HepG2 (cell line): ENCODE results near the gene CDKN2A. TPM values are rescaled to one million over a fixed set of nuclear protein-coding genes. Genes with fewer than 3 reads are reported as not detected.

Experiments used
- FOXM1 ChIP-seq: sonication (generic); formaldehyde crosslinking; IDR thresholded peaks from 2 replicates; pipeline ENCODE4 v1.5.0; 2020; ENCODE audit warnings: missing genetic modification reagents
- HMG20B ChIP-seq: conservative IDR thresholded peaks from 2 replicates; pipeline ENCODE4 v1.6.1; 2016; ENCODE audit warnings: missing genetic modification reagents, missing compliant biosample characterization
- IRF1 ChIP-seq: sonication (generic); formaldehyde crosslinking; IDR thresholded peaks from 2 replicates; pipeline ENCODE4 v1.4.0; 2020; ENCODE audit warnings: low read depth, mild to moderate bottlenecking, missing genetic modification reagents
- RARG ChIP-seq: sonication (generic); formaldehyde crosslinking; IDR thresholded peaks from 2 replicates; pipeline ENCODE4 v1.4.0; 2020; ENCODE audit warnings: low read depth, mild to moderate bottlenecking, missing genetic modification reagents
- SMAD9 ChIP-seq: sonication (generic); formaldehyde crosslinking; IDR thresholded peaks from 2 replicates; pipeline ENCODE4 v1.5.1; 2020; ENCODE audit warnings: mild to moderate bottlenecking, missing genetic modification reagents
- TRIM24 ChIP-seq: sonication (generic); formaldehyde crosslinking; IDR thresholded peaks from 2 replicates; pipeline ENCODE4 v1.8.0; 2022; ENCODE audit warnings: mild to moderate bottlenecking, missing genetic modification reagents
- ZHX1 ChIP-seq: sonication (generic); formaldehyde crosslinking; IDR thresholded peaks from 2 replicates; pipeline ENCODE4 v1.8.1; 2022; ENCODE audit warnings: low read depth, mild to moderate bottlenecking, missing genetic modification reagents
- ZNF549 ChIP-seq: sonication (generic); formaldehyde crosslinking; IDR thresholded peaks from 2 replicates; pipeline ENCODE4 v1.5.0; 2020; ENCODE audit warnings: missing genetic modification reagents
- ZNF709 ChIP-seq: sonication (generic); formaldehyde crosslinking; IDR thresholded peaks from 2 replicates; pipeline ENCODE4 v1.5.0; 2020; ENCODE audit warnings: mild to moderate bottlenecking, missing genetic modification reagents
- ZNF770 ChIP-seq: sonication (generic); formaldehyde crosslinking; IDR thresholded peaks from 2 replicates; pipeline ENCODE4 v1.5.0; 2020; ENCODE audit warnings: mild to moderate bottlenecking, missing genetic modification reagents
- ZNF777 ChIP-seq: sonication (generic); formaldehyde crosslinking; IDR thresholded peaks from 2 replicates; pipeline ENCODE4 v1.4.0; 2020; ENCODE audit warnings: missing genetic modification reagents
- polyA plus RNA-seq, 8 experiments: library from polyadenylated mRNA; depleted of rRNA in 3 of 8; stranded (reverse) in 7 of 8; unstranded in 1 of 8; fragments of >200 nt; fragmentation: Illumina TruSeq in 4 of 8; extraction: Trizol in 4 of 8; gene quantifications; 2 replicates each; pipeline versions ENCODE4 v1.2.1 to v1.2.3, GENCODE V29; 2011 to 2016; ENCODE audit warnings: low read depth in 4 of 8, missing spikeins in 1 of 8, mixed read lengths in 1 of 8; ENCODE audit not compliant: insufficient read depth in 1 of 8
- total RNA-seq, 5 experiments: library from RNA; depleted of rRNA; stranded (reverse); fragments of >200 nt; fragmentation: Illumina TruSeq; extraction: Trizol; gene quantifications; 2 replicates each; pipeline ENCODE4 v1.2.3, GENCODE V29; 2016; ENCODE audit warnings: low read depth in 1 of 5

CDKN2A gene
- total and polyA plus RNA-seq, 2 of the 13 experiments (the other 11 are each of a cell fraction or from before 2014, with no cell fraction given): 4.2 to 4.8 TPM

- TF ChIP-seq ZHX1 (CRISPR knock-in tag): no peak
- no peak for TF ChIP-seq RARG (CRISPR knock-in tag)
- no peak for TF ChIP-seq ZNF549 (CRISPR knock-in tag)
- TF ChIP-seq FOXM1: no peak
- TF ChIP-seq ZNF777 (CRISPR knock-in tag): no peak
- TF ChIP-seq IRF1 (CRISPR knock-in tag): no peak
- TF ChIP-seq TRIM24 (CRISPR knock-in tag): no peak
- TF ChIP-seq SMAD9 (CRISPR knock-in tag): no peak
- TF ChIP-seq ZNF709 (CRISPR knock-in tag): no peak
- TF ChIP-seq ZNF770 (CRISPR knock-in tag): no peak
- TF ChIP-seq HMG20B (CRISPR knock-in tag): no peak
These were observed 41.4 kb upstream of the CDKN2A start (continued) for GRCh38 chr9:22035591-22036011.
